GM12878 (cell line): ENCODE results near the gene SLC2A8. TPM values are rescaled to one million over a fixed set of nuclear protein-coding genes. Genes with fewer than 3 reads are reported as not detected.

Experiments
- BACH1 ChIP-seq: fragments of 450-650 bp; IDR thresholded peaks from 2 replicates; pipeline ENCODE4 v1.6.1; 2017; ENCODE audit warnings: mild to moderate bottlenecking, borderline replicate concordance
- IKZF2 ChIP-seq, 2 experiments: fragments of 450-650 bp; IDR thresholded peaks; 2 replicates each; pipeline ENCODE4 v1.6.1; 2017; ENCODE audit warnings: mild to moderate bottlenecking in 2 of 2, moderate library complexity in 2 of 2
- MAX ChIP-seq: IDR thresholded peaks from 2 replicates; pipeline ENCODE4 v1.6.1; 2012; ENCODE audit warnings: low read depth, low read length, improper control_type of control experiment
- NFXL1 ChIP-seq: fragments of 450-650 bp; IDR thresholded peaks from 2 replicates; pipeline ENCODE4 v1.6.1; 2017; ENCODE audit warnings: antibody characterized with exemption, mild to moderate bottlenecking, borderline replicate concordance
- RELB ChIP-seq: fragments of 450-650 bp; IDR thresholded peaks from 2 replicates; pipeline ENCODE4 v1.6.1; 2017; ENCODE audit warnings: low read depth, mild to moderate bottlenecking, moderate library complexity
- SIN3A ChIP-seq: IDR thresholded peaks from 2 replicates; pipeline ENCODE4 v1.6.1; 2012; ENCODE audit warnings: low read depth, low read length, improper control_type of control experiment
- SMARCA5 ChIP-seq: fragments of 450-650 bp; IDR thresholded peaks from 2 replicates; pipeline ENCODE4 v1.6.1; 2017; ENCODE audit warnings: mild to moderate bottlenecking
- TBL1XR1 ChIP-seq: IDR thresholded peaks from 2 replicates; pipeline ENCODE4 v1.6.1; 2012; ENCODE audit warnings: low read depth, low read length, improper control_type of control experiment
- ZBED1 ChIP-seq: IDR thresholded peaks from 2 replicates; pipeline ENCODE4 v1.6.1; 2016; ENCODE audit warnings: borderline replicate concordance
- ZBTB40 ChIP-seq: fragments of 450-650 bp; IDR thresholded peaks from 2 replicates; pipeline ENCODE4 v1.6.1; 2016; ENCODE audit warnings: mild to moderate bottlenecking, moderate library complexity, borderline replicate concordance
- ZNF24 ChIP-seq: fragments of 450-650 bp; IDR thresholded peaks from 2 replicates; pipeline ENCODE4 v1.6.1; 2017; ENCODE audit warnings: antibody characterized with exemption, mild to moderate bottlenecking
- polyA plus RNA-seq, 11 experiments: library from polyadenylated mRNA; depleted of rRNA in 4 of 11; unstranded in 6 of 11; stranded (reverse) in 5 of 11; fragments of >200 nt; fragmentation: Nextera tagmentation in 4 of 11; fragmentation: Illumina TruSeq in 1 of 11; extraction: Ambion mirVana in 4 of 11; extraction: Trizol in 1 of 11; gene quantifications; 1 replicate in 1 of 11; 2 replicates in 10 of 11; pipeline versions ENCODE4 v1.2.1 to v1.2.3, GENCODE V29; 2011 to 2016; ENCODE audit warnings: inconsistent platforms in 2 of 11, missing spikeins in 2 of 11, low read depth in 1 of 11
- total RNA-seq, 4 experiments: library from RNA; depleted of rRNA in 3 of 4; stranded (reverse); fragments of >200 nt in 3 of 4; fragmentation: Illumina TruSeq in 1 of 4; extraction: Trizol in 1 of 4; gene quantifications; 2 replicates each; pipeline versions ENCODE4 v1.2.1 to v1.2.3, GENCODE V29; 2013 to 2021
- TF ChIP-seq, protein P1 (sequence below): fragments of 150-350 bp; IDR thresholded peaks from 2 replicates; pipeline ENCODE4 v1.6.1; 2016; ENCODE audit warnings: low read depth, low read length
- TF ChIP-seq, protein P2 (sequence below): fragments of 450-650 bp; conservative IDR thresholded peaks from 2 replicates; pipeline ENCODE4 v1.6.1; 2017; ENCODE audit warnings: mild to moderate bottlenecking, moderate library complexity
- TF ChIP-seq, protein P3 (sequence below): fragments of 450-650 bp; IDR thresholded peaks from 2 replicates; pipeline ENCODE4 v1.6.1; 2018; ENCODE audit warnings: mild to moderate bottlenecking, low read depth, moderate library complexity; ENCODE audit not compliant: partially characterized antibody

The SLC2A8 gene
- total and polyA plus RNA-seq, 10 of the 15 experiments (the other 5 are each of a cell fraction or from before 2014, with no cell fraction given): 0.31 to 22.7 (median 10.0) TPM

DNA sequence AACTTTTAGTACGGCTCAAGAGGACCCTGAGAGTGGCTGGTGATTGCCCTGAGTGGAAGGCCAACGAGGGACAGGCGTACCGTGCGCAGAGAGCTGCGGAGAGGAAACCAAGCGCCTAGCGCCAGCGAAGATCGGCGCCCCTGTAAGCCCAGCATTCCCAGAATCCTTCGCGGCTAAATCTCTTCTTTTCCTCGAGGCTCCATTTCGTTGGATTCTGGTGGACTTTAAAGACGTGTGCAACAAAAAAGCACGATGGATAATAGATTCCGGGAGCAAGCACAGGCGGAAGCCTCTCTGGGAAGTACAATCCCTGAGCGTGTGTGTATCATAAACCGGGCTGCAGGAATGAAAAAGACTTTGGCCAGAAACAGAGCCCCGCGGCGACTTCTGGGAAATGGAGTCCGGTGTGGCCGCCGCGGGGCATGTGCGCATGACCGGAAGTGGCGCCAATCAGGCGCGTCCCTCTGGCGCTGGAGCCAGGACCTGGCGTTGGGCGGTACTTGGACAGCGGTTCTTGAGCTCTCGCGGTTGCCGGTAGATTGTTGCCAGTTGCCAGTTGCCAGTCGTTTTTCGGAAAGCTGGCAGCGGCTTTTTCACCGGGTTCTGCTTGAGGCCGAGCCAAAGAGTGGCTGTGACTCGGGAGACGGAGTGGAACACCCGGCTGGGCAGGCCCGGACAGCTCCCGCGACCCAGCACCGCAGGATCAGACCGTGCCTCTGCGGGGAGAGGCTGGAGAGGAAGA lies 27.1 kb downstream of the SLC2A8 start, which contains the start of gene ZNF79 (continued):
- TF ChIP-seq, protein P1, sequence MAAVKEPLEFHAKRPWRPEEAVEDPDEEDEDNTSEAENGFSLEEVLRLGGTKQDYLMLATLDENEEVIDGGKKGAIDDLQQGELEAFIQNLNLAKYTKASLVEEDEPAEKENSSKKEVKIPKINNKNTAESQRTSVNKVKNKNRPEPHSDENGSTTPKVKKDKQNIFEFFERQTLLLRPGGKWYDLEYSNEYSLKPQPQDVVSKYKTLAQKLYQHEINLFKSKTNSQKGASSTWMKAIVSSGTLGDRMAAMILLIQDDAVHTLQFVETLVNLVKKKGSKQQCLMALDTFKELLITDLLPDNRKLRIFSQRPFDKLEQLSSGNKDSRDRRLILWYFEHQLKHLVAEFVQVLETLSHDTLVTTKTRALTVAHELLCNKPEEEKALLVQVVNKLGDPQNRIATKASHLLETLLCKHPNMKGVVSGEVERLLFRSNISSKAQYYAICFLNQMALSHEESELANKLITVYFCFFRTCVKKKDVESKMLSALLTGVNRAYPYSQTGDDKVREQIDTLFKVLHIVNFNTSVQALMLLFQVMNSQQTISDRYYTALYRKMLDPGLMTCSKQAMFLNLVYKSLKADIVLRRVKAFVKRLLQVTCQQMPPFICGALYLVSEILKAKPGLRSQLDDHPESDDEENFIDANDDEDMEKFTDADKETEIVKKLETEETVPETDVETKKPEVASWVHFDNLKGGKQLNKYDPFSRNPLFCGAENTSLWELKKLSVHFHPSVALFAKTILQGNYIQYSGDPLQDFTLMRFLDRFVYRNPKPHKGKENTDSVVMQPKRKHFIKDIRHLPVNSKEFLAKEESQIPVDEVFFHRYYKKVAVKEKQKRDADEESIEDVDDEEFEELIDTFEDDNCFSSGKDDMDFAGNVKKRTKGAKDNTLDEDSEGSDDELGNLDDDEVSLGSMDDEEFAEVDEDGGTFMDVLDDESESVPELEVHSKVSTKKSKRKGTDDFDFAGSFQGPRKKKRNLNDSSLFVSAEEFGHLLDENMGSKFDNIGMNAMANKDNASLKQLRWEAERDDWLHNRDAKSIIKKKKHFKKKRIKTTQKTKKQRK: no peak
- no peak for TF ChIP-seq NFXL1
- TF ChIP-seq ZBED1: no peak
- TF ChIP-seq, protein P2, sequence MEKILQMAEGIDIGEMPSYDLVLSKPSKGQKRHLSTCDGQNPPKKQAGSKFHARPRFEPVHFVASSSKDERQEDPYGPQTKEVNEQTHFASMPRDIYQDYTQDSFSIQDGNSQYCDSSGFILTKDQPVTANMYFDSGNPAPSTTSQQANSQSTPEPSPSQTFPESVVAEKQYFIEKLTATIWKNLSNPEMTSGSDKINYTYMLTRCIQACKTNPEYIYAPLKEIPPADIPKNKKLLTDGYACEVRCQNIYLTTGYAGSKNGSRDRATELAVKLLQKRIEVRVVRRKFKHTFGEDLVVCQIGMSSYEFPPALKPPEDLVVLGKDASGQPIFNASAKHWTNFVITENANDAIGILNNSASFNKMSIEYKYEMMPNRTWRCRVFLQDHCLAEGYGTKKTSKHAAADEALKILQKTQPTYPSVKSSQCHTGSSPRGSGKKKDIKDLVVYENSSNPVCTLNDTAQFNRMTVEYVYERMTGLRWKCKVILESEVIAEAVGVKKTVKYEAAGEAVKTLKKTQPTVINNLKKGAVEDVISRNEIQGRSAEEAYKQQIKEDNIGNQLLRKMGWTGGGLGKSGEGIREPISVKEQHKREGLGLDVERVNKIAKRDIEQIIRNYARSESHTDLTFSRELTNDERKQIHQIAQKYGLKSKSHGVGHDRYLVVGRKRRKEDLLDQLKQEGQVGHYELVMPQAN: peak; percentile 93
- peak; percentile 91 for TF ChIP-seq RELB
- peak; percentile 41 to 63; a peak in 2 of 4 replicates for TF ChIP-seq IKZF2 (IDR thresholded peaks at IDR 0.05)
- TF ChIP-seq, protein P3, sequence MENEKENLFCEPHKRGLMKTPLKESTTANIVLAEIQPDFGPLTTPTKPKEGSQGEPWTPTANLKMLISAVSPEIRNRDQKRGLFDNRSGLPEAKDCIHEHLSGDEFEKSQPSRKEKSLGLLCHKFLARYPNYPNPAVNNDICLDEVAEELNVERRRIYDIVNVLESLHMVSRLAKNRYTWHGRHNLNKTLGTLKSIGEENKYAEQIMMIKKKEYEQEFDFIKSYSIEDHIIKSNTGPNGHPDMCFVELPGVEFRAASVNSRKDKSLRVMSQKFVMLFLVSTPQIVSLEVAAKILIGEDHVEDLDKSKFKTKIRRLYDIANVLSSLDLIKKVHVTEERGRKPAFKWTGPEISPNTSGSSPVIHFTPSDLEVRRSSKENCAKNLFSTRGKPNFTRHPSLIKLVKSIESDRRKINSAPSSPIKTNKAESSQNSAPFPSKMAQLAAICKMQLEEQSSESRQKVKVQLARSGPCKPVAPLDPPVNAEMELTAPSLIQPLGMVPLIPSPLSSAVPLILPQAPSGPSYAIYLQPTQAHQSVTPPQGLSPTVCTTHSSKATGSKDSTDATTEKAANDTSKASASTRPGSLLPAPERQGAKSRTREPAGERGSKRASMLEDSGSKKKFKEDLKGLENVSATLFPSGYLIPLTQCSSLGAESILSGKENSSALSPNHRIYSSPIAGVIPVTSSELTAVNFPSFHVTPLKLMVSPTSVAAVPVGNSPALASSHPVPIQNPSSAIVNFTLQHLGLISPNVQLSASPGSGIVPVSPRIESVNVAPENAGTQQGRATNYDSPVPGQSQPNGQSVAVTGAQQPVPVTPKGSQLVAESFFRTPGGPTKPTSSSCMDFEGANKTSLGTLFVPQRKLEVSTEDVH: no peak
- no peak for TF ChIP-seq ZNF24
- no peak for TF ChIP-seq BACH1
- TF ChIP-seq SMARCA5: no peak
- TF ChIP-seq MAX: no peak; the same call in 1 of the 2 replicates
- TF ChIP-seq ZBTB40: peak; percentile 91
- no peak for TF ChIP-seq TBL1XR1
- TF ChIP-seq SIN3A: peak; percentile 76; the same call in 1 of the 2 replicates
